Retinal pigment epithelial cell (primary cell): ENCODE data around the gene GDF10.

Experiments used
- DNase-seq: peaks from one replicate; pipeline ENCODE4 v3.0.0-alpha.2; 2010; ENCODE audit warnings: low read depth
- H3K4me3 ChIP-seq: 2 replicates; pipeline ENCODE4 v1.5.1; 2011; ENCODE audit warnings: mild to moderate bottlenecking, low read length, control low read depth, moderate library complexity
- CTCF ChIP-seq: conservative IDR thresholded peaks from 2 replicates; pipeline ENCODE4 v1.5.1; 2011; ENCODE audit warnings: low read depth, low read length, control low read depth, inconsistent platforms

The GDF10 gene

GRCh38 chr10:47315421-47315820, 15.4 kb downstream of the GDF10 start:
- DNase-seq, result no peak
- H3K4me3 ChIP-seq, result no peak overlapping the region
- no peak for TF ChIP-seq CTCF

- no peak for TF ChIP-seq CTCF
- no peak overlapping the region for H3K4me3 ChIP-seq
- no peak for DNase-seq
Observed at GRCh38 chr10:47316131-47316530, 16.1 kb downstream of the GDF10 start.

GRCh38 chr10:47317251-47317650, 17.3 kb downstream of the GDF10 start:
- no peak overlapping the region for H3K4me3 ChIP-seq
- no peak for TF ChIP-seq CTCF
- no peak for DNase-seq

- no peak for TF ChIP-seq CTCF
- no peak for DNase-seq
- no peak overlapping the region for H3K4me3 ChIP-seq
Observed at GRCh38 chr10:47318706-47319105, 18.7 kb downstream of the GDF10 start.

GRCh38 chr10:47319784-47320183, 19.8 kb downstream of the GDF10 start:
- H3K4me3 ChIP-seq, result no peak overlapping the region
- no peak for DNase-seq
- TF ChIP-seq CTCF, result no peak

GRCh38 chr10:47320812-47321211, 20.8 kb downstream of the GDF10 start:
- no peak overlapping the region for H3K4me3 ChIP-seq
- no peak for DNase-seq
- no peak for TF ChIP-seq CTCF

GRCh38 chr10:47321521-47322195, 21.7 kb downstream of the GDF10 start:
- no peak for TF ChIP-seq CTCF
- no peak overlapping the region for H3K4me3 ChIP-seq
- DNase-seq, result no peak
